Cerebellar nuclear complex (tissue), 1 donor: Measurements from ENCODE around the gene GGTLC2.
"Not testable (repeated sequence)": the region's sequence is repeated elsewhere in the genome, so short reads cannot be mapped to it uniquely, and the experiment has no call there.

Source experiments
- DNase-seq, 2 experiments: peaks; one replicate each; lab custom pipeline; 2025; lab: John Stamatoyannopoulos, UW

Gene GGTLC2

GRCh38 chr22:22638313-22638712 is 6.1 kb upstream of the GGTLC2 start:
- not testable (repeated sequence) for DNase-seq

GRCh38 chr22:22642255-22642654 is 2.2 kb upstream of the GGTLC2 start:
- DNase-seq: not testable (repeated sequence)

- DNase-seq: not testable (repeated sequence)
Measured at GRCh38 chr22:22645969-22646368, 1.6 kb downstream of the GGTLC2 start.

GRCh38 chr22:22647952-22648351 is 3.5 kb downstream of the GGTLC2 start:
- DNase-seq: not testable (repeated sequence)

- not testable (repeated sequence) for DNase-seq
Measured at GRCh38 chr22:22648863-22649536, 4.6 kb downstream of the GGTLC2 start.

- DNase-seq: not testable (repeated sequence)
Measured at GRCh38 chr22:22649761-22650160, 5.3 kb downstream of the GGTLC2 start.

- DNase-seq: not testable (repeated sequence)
Measured at GRCh38 chr22:22650398-22650797, 6.0 kb downstream of the GGTLC2 start.

- DNase-seq: not testable (repeated sequence)
Measured at GRCh38 chr22:22650803-22651515, 6.5 kb downstream of the GGTLC2 start.

GRCh38 chr22:22651593-22651992 is 7.2 kb downstream of the GGTLC2 start:
- not testable (repeated sequence) for DNase-seq

GRCh38 chr22:22652102-22652501 is 7.7 kb downstream of the GGTLC2 start:
- not testable (repeated sequence) for DNase-seq

GRCh38 chr22:22652573-22652972 is 8.2 kb downstream of the GGTLC2 start:
- DNase-seq: not testable (repeated sequence)

GRCh38 chr22:22653677-22654381 is 9.4 kb downstream of the GGTLC2 start:
- not testable (repeated sequence) for DNase-seq

GRCh38 chr22:22655452-22656290 is 11.3 kb downstream of the GGTLC2 start:
- no peak for DNase-seq

GRCh38 chr22:22657712-22658111 is 13.3 kb downstream of the GGTLC2 start:
- DNase-seq: no peak

- no peak for DNase-seq
Measured at GRCh38 chr22:22661275-22661674, 16.9 kb downstream of the GGTLC2 start.

GRCh38 chr22:22662095-22662494 is 17.7 kb downstream of the GGTLC2 start:
- DNase-seq: no peak

GRCh38 chr22:22663861-22664800 is 19.7 kb downstream of the GGTLC2 start:
- DNase-seq: no peak

- DNase-seq: no peak
Measured at GRCh38 chr22:22666307-22667091, 22.1 kb downstream of the GGTLC2 start.

- DNase-seq: no peak
Measured at GRCh38 chr22:22667966-22668880, 23.8 kb downstream of the GGTLC2 start.
